Neural crest cell (in vitro differentiated cells): ENCODE measurements around the gene RASAL2. TPM values are rescaled to one million over a fixed set of nuclear protein-coding genes. Genes with fewer than 3 reads are reported as not detected.

Source experiments
- DNase-seq: peaks from one replicate; pipeline ENCODE4 v3.0.0; 2021; ENCODE audit warnings: low read depth, mixed read lengths, low spot score
- H3K27ac Mint-ChIP-seq: one replicate; pipeline ENCODE4 v1.8.0; 2021; ENCODE audit warnings: mild to moderate bottlenecking, mixed read lengths; ENCODE audit not compliant: unreplicated experiment
- H3K27me3 Mint-ChIP-seq: 2 replicates; pipeline ENCODE4 v1.8.0; 2021; ENCODE audit warnings: low read depth, mild to moderate bottlenecking, mixed read lengths
- H3K36me3 Mint-ChIP-seq: 2 replicates; pipeline ENCODE4 v1.8.0; 2021; ENCODE audit warnings: low read depth, mild to moderate bottlenecking, mixed read lengths
- H3K4me1 Mint-ChIP-seq: 2 replicates; pipeline ENCODE4 v1.8.0; 2021; ENCODE audit warnings: mixed read lengths
- H3K4me3 Mint-ChIP-seq: one replicate; pipeline ENCODE4 v1.8.0; 2021; ENCODE audit warnings: mild to moderate bottlenecking, mixed read lengths
- H3K9me3 Mint-ChIP-seq: 2 replicates; pipeline ENCODE4 v1.8.0; 2021; ENCODE audit warnings: mixed read lengths
- CTCF ChIP-seq: fragments of 200-600 bp; sonication (generic); conservative IDR thresholded peaks from 2 replicates; pipeline ENCODE4 v1.5.0; 2021; ENCODE audit warnings: antibody characterized with exemption, mild to moderate bottlenecking
- total RNA-seq: library from RNA; stranded (reverse); gene quantifications from 2 replicates; pipeline ENCODE4 v1.2.1, GENCODE V29; 2021

Gene RASAL2
- total RNA-seq, 1 donor from 2014 or later: 20.9 TPM

DNA sequence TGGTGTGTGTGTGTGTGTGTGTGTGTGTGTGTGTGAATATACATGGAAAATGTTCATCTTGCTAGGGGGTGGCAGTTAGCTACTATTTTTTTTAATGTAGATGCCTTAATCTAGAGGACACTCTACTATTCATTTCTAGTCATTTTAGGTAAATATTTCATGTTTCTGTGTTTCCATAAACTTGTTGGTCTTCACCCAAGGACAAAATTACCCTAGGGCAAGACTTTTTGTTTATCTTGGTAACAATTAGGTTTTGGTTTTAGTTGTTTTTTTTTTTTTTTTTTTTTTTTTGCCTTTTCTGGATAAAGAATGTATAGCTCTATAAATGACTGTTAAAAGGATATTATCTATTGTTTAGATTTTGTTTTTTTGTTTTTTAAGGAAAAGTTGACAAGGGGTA lies 370.7 kb downstream of the RASAL2 start:
- no peaks in the 10 kb centered on the region for H3K9me3 Mint-ChIP-seq
- peaks cover 8% of the 10 kb centered on the region for H3K4me1 Mint-ChIP-seq
- no peak overlapping the region for H3K27ac Mint-ChIP-seq
- H3K36me3 Mint-ChIP-seq: peaks cover 10% of the 10 kb centered on the region
- H3K27me3 Mint-ChIP-seq: no peaks in the 10 kb centered on the region
- no peak for TF ChIP-seq CTCF
- no peak for DNase-seq
- no peak overlapping the region for H3K4me3 Mint-ChIP-seq

GRCh38 chr1:178465011-178465410 lies 371.1 kb downstream of the RASAL2 start:
- H3K9me3 Mint-ChIP-seq: no peaks in the 10 kb centered on the region
- TF ChIP-seq CTCF: no peak
- H3K4me3 Mint-ChIP-seq: no peak overlapping the region
- H3K27ac Mint-ChIP-seq: no peak overlapping the region
- H3K36me3 Mint-ChIP-seq: peaks cover 10% of the 10 kb centered on the region
- H3K27me3 Mint-ChIP-seq: no peaks in the 10 kb centered on the region
- DNase-seq: no peak
- H3K4me1 Mint-ChIP-seq: peaks cover 8% of the 10 kb centered on the region

DNA sequence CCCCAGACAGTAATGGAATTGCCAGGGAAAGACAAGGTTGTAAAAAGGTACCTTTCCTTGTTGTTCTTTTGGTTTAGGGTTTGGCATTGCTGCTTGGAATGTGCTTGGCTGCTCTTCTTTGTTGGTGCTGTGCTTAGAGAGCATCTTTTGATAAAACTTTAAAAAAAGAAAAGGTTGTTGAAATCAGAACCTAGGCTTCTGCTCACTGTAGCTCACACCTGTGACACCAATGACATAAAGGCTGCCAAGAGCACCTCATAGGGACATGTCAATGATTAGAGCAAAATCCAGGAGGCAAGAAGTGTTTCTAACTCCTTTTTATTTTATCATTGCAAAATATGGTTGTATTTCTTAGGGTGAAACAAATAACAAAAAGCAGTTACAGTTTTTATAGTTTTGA lies 373.9 kb downstream of the RASAL2 start:
- H3K9me3 Mint-ChIP-seq: no peaks in the 10 kb centered on the region
- H3K27me3 Mint-ChIP-seq: no peaks in the 10 kb centered on the region
- no peaks in the 10 kb centered on the region for H3K4me1 Mint-ChIP-seq
- TF ChIP-seq CTCF: no peak
- DNase-seq: no peak
- H3K27ac Mint-ChIP-seq: no peak overlapping the region
- no peak overlapping the region for H3K4me3 Mint-ChIP-seq
- peaks cover 10% of the 10 kb centered on the region for H3K36me3 Mint-ChIP-seq

DNA sequence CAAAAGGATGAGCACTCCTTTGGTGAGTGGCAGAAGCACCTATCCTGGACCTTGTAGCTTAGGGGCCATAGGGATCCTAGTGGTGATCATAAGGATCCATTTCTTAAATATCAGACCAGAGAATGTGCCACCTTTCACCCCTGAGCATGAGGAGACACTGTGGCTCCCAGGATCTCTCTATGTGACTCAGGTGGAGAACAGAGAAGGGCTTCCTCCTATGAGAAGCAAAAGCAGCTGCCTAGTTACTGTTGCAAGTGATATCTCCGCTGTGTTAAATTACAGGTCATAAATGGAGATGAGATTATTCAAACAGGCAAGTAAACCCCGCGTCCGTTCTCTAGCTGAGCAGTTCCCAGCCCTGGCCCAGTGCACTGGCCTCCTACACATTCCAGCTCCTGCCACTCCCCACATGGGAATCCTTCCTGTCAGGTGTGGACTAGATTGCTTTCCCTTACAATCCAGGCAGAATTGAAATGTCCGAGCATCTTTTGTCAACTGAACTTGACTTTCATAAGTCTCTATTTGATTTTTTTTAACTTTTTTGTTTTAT lies 376.6 kb downstream of the RASAL2 start:
- no peak for DNase-seq
- H3K4me1 Mint-ChIP-seq: peaks cover 9% of the 10 kb centered on the region
- H3K36me3 Mint-ChIP-seq: peaks cover 15% of the 10 kb centered on the region
- no peaks in the 10 kb centered on the region for H3K27me3 Mint-ChIP-seq
- H3K4me3 Mint-ChIP-seq: no peak overlapping the region
- no peak overlapping the region for H3K27ac Mint-ChIP-seq
- H3K9me3 Mint-ChIP-seq: no peaks in the 10 kb centered on the region
- TF ChIP-seq CTCF: no peak

GRCh38 chr1:178472531-178472930 lies 378.6 kb downstream of the RASAL2 start:
- TF ChIP-seq CTCF: no peak
- H3K27ac Mint-ChIP-seq: no peak overlapping the region
- no peaks in the 10 kb centered on the region for H3K27me3 Mint-ChIP-seq
- no peaks in the 10 kb centered on the region for H3K9me3 Mint-ChIP-seq
- no peak overlapping the region for H3K4me3 Mint-ChIP-seq
- H3K4me1 Mint-ChIP-seq: peaks cover 9% of the 10 kb centered on the region
- DNase-seq: no peak
- peaks cover 15% of the 10 kb centered on the region for H3K36me3 Mint-ChIP-seq
